Mesothelial cell of epicardium (in vitro differentiated cells): ENCODE data around the gene FBF1. TPM values are rescaled to one million over a fixed set of nuclear protein-coding genes. Genes with fewer than 3 reads are reported as not detected.
"Not testable (repeated sequence)": the region's sequence is repeated elsewhere in the genome, so short reads cannot be mapped to it uniquely, and the experiment has no call there.

Experiments
- DNase-seq, 2 experiments: peaks; one replicate each; pipeline ENCODE4 v3.0.0; 2021; ENCODE audit warnings: low spot score in 2 of 2; ENCODE audit not compliant: unreplicated experiment in 2 of 2
- H3K27ac Mint-ChIP-seq: 2 replicates; pipeline ENCODE4 v1.8.0; 2021; ENCODE audit warnings: mixed read lengths
- H3K27me3 Mint-ChIP-seq: 2 replicates; pipeline ENCODE4 v1.8.0; 2021; ENCODE audit warnings: low read depth, mixed read lengths
- H3K36me3 Mint-ChIP-seq: 2 replicates; pipeline ENCODE4 v1.8.0; 2021; ENCODE audit warnings: mixed read lengths
- H3K4me1 Mint-ChIP-seq: 2 replicates; pipeline ENCODE4 v1.8.0; 2021; ENCODE audit warnings: mixed read lengths
- H3K4me3 Mint-ChIP-seq: 2 replicates; pipeline ENCODE4 v1.8.0; 2021; ENCODE audit warnings: mild to moderate bottlenecking, moderate library complexity, mixed read lengths
- H3K9me3 Mint-ChIP-seq: 2 replicates; pipeline ENCODE4 v1.8.0; 2021; ENCODE audit warnings: mixed read lengths
- total RNA-seq: library from RNA; stranded (reverse); gene quantifications from 3 replicates; pipeline ENCODE4 v1.2.1, GENCODE V29; 2021
- TF ChIP-seq, protein P1 (sequence below): fragments of 200-600 bp; sonication (generic); IDR thresholded peaks from one replicate; pipeline ENCODE4 v1.5.0; 2021; ENCODE audit warnings: antibody characterized with exemption; ENCODE audit not compliant: unreplicated experiment

FBF1 gene
- total RNA-seq, 1 donor from 2014 or later = 23.4 TPM

DNA sequence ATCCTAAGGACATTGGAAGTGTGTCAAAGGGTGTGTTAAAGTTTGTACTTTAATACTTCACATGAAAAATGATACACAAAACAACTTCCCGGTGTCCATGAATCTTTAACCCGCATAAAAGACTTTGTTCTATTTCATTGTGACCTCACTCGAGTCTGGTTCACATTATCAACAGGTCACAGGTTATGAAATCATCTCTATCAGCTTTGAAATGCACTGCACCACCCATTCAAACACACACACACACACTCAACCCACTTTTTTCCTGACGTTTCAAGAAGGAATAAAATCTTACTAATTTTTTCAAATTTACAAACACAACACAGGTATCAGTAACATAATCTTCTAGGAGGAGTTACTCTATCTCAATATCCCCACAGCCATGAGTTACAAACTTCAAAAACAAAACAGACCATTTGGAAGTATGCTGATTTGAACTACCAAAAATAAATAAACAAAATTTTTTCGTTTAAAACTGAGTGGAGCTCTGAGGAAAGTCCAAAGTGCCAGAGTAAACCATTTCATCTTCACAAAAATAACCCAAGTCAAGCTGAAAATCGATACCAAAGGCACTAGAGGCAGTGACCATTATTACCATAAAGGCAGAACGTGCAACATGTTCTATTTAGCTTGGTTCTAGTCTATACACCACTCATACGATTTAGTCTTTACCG, 35.5 kb upstream of the FBF1 start:
- H3K4me3 Mint-ChIP-seq = peak overlapping the region; percentile 40
- peak overlapping the region; percentile 82 for H3K27ac Mint-ChIP-seq
- peaks cover 28% of the 10 kb centered on the region for H3K36me3 Mint-ChIP-seq
- TF ChIP-seq, protein P1, sequence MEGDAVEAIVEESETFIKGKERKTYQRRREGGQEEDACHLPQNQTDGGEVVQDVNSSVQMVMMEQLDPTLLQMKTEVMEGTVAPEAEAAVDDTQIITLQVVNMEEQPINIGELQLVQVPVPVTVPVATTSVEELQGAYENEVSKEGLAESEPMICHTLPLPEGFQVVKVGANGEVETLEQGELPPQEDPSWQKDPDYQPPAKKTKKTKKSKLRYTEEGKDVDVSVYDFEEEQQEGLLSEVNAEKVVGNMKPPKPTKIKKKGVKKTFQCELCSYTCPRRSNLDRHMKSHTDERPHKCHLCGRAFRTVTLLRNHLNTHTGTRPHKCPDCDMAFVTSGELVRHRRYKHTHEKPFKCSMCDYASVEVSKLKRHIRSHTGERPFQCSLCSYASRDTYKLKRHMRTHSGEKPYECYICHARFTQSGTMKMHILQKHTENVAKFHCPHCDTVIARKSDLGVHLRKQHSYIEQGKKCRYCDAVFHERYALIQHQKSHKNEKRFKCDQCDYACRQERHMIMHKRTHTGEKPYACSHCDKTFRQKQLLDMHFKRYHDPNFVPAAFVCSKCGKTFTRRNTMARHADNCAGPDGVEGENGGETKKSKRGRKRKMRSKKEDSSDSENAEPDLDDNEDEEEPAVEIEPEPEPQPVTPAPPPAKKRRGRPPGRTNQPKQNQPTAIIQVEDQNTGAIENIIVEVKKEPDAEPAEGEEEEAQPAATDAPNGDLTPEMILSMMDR = no peak
- H3K27me3 Mint-ChIP-seq = no peaks in the 10 kb centered on the region
- H3K4me1 Mint-ChIP-seq = peaks cover 46% of the 10 kb centered on the region
- H3K9me3 Mint-ChIP-seq = no peaks in the 10 kb centered on the region
- DNase-seq = no peak

DNA sequence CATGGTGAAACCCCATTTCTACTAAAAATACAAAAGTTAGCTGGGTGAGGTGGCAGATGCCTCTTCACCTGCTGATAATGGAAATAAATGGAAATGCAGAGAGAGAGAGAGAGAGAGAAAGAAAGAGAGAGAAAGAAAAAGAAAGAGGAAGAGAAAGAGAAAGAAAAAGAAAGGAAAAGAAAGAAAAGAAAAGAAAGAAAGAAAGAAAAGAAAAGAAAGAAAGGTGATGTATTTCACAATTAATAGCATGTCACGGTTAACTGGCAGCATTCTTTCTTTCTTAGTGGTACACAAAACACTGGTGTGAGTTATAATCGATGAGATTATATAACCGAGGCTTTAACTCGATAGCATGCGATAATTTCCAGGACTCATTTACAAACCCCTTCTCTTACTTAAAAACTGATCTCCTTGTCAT, 34.9 kb upstream of the FBF1 start:
- TF ChIP-seq, protein P1 = no peak
- peaks cover 40% of the 10 kb centered on the region for H3K4me1 Mint-ChIP-seq
- peaks cover 30% of the 10 kb centered on the region for H3K36me3 Mint-ChIP-seq
- peak overlapping the region; percentile 40 for H3K4me3 Mint-ChIP-seq
- no peaks in the 10 kb centered on the region for H3K9me3 Mint-ChIP-seq
- H3K27ac Mint-ChIP-seq = peak overlapping the region; percentile 82
- H3K27me3 Mint-ChIP-seq = no peaks in the 10 kb centered on the region
- DNase-seq = no peak

DNA sequence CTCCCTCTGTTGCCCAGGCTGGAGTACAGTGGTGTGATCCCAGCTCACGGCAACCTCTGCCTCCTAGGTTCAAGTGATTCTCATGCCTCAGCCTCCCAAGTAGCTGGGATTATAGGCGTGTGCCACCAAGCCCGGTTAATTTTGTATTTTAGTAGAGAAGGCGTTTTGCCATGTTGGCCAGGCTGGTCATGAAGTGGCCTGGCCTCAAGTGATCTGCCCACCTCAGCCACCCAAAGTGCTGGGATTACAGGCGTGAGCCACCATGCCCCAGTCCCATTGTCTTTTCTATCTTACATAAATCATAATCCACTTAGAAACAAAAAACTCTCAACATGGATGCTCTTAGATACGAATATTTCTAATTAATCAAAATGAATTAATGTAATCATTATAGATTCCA, 34.3 kb upstream of the FBF1 start:
- Mint-ChIP-seq H3K36me3 (peaks cover 33% of the 10 kb centered on the region), H3K4me1 (peaks cover 35% of the 10 kb centered on the region)
- H3K9me3 Mint-ChIP-seq, H3K4me3 Mint-ChIP-seq, H3K27ac Mint-ChIP-seq, H3K27me3 Mint-ChIP-seq, DNase-seq: not testable (repeated sequence)

DNA sequence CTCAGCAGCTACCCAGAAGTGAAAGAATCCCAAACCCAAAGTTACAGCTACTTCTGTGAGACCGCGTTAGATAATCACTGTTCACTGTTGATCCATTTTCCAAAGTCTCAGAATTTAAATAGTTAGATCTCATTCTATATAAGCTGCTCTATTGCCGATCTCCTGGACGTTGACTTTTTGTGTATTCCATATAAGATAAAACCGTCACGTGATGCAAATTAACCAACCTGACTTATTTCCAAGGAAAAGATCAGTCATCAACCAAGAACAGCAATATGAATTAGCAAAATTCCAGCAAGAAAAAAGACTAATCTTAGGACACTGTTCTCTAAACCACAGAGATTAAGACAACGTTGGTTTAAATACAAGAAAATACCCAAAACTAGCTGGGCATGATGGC, 29.8 kb upstream of the FBF1 start:
- Mint-ChIP-seq H3K36me3 (peaks cover 29% of the 10 kb centered on the region), H3K4me1 (peaks cover 3% of the 10 kb centered on the region), H3K9me3 (no peaks in the 10 kb centered on the region), H3K27me3 (no peaks in the 10 kb centered on the region), H3K4me3 (no peak overlapping the region), H3K27ac (no peak overlapping the region)
- TF ChIP-seq, protein P1 = no peak
- no peak for DNase-seq

DNA sequence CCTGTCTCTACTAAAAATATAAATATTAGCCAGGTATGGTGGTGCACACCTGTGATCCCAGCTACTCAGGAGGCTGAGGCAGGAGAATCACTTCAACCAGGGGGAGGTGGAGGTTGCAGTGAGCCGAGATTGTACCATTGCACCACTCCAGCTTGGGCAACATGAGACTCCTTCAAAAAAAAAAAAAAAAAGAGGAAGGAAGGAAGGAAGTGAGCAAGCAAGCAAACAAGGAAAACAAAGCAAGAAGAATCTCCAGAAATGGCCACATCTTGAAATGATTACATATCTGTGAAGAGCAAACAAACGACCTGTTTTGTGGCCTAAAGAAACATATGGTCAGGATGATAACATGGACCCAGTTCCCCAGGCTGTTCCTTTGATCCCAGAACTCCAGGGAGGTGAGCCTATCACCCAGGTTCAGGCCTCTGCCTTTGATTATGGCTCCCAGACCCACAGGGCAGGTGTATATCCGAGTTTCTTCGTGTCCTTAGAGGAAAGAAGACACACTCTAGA, 29.2 kb upstream of the FBF1 start:
- Mint-ChIP-seq H3K4me3 (no peak overlapping the region), H3K27me3 (no peaks in the 10 kb centered on the region), H3K27ac (no peak overlapping the region), H3K9me3 (no peaks in the 10 kb centered on the region), H3K4me1 (peaks cover 2% of the 10 kb centered on the region), H3K36me3 (peaks cover 33% of the 10 kb centered on the region)
- DNase-seq = no peak
- TF ChIP-seq, protein P1 = no peak

DNA sequence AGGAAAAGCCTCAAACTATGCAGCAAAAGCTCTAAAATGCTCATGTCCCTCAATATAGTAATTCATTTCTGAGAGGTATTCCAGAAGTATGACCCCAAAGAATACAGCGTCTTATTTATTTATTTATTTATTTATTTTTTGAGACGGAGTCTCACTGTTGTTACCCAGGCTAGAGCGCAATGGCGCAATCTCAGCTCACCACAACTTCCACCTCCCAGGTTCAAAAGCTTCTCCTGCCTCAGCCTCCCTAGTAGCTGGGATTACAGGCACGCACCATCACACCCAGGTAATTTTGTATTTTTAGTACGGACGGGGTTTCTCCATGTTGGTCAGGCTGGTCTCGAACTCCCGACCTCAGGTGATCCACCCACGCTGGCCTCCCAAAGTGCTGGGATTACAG, 28.2 kb upstream of the FBF1 start:
- H3K27ac Mint-ChIP-seq, H3K4me3 Mint-ChIP-seq, H3K9me3 Mint-ChIP-seq, DNase-seq, H3K27me3 Mint-ChIP-seq, H3K4me1 Mint-ChIP-seq: not testable (repeated sequence)
- H3K36me3 Mint-ChIP-seq = peaks cover 31% of the 10 kb centered on the region
